Activated CD8-positive, alpha-beta memory T cell treated with anti-CD3 and anti-CD28 coated beads, Interleukin-2, amount 50 U/mL, for 24 hours (primary cell): ENCODE data around the gene COL23A1.
"Not testable (repeated sequence)": the region's sequence is repeated elsewhere in the genome, so short reads cannot be mapped to it uniquely, and the experiment has no call there.

Experiments used
- DNase-seq: peaks from one replicate; pipeline ENCODE4 v3.0.0-alpha.2; 2020; ENCODE audit errors: extremely low read depth

Gene COL23A1

DNA sequence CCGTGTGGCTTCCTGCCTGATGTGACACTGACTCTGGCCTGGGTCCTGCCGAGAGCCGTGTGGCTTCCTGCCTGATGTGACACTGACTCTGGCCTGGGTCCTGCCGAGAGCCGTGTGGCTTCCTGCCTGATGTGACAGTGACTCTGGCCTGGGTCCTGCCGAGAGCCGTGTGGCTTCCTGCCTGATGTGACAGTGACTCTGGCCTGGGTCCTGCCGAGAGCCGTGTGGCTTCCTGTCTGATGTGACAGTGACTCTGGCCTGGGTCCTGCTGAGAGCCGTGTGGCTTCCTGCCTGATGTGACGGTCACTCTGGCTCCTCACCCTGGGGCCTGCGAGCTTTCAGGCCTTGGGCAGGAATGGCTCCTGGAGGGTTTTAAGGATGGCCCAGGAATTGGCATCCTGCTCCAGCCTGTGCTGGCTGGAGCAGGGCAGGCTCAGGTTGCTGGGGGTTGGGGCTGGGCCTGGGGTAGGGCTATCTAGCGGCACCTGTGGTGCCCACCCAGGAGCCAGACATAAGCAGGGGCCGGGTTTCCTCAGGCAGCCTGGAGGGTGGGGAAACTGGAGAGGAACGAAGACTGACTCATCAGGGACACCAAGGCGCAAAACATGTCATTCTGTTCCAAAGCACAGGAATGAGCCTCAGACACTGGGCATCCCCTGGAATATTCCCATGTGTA, 350.4 kb downstream of the COL23A1 start:
- DNase-seq, result not testable (repeated sequence)

GRCh38 chr5:178238711-178239592, 351.2 kb downstream of the COL23A1 start:
- no peak for DNase-seq

GRCh38 chr5:178238313-178238635, 351.9 kb downstream of the COL23A1 start:
- DNase-seq, result no peak

GRCh38 chr5:178237431-178238312, 352.5 kb downstream of the COL23A1 start:
- no peak for DNase-seq

DNA sequence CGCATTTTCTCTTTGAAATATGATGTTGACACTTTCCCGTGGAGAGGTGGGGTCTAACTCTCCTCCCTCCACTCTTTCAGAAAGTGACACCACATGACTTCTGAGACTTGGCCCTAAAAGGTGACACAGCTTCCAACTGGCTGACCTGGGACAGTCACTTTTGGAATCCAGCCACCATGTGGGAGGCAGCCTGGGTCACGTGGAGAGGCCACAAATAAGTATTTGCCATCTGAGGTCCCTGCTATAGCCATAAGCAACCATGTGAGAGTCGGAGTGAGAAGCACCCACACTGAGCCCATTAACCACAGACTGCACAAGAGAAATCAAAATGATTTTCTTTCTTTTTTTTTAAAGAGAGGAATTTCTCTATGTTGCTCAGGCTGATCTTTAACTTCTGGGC, 353.5 kb downstream of the COL23A1 start:
- DNase-seq, result no peak

DNA sequence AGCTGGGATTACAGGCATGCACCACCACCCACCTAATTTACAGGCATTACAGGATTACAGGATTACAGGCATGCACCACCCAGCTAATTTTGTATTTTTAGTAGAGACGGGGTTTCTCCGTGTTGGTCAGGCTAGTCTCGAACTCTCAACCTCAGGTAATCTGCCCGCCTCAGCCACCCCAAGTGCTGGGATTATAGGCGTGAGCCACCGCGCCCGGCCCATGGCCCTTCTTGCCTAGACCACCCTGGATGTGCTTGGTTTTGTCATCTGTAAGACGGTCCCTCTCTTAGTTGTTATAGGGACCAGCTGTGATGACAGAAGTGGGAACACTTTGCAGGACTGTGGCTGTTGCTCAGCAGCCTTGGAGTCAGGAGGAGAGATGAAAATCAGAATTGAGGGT, 354.1 kb downstream of the COL23A1 start:
- DNase-seq, result no peak

DNA sequence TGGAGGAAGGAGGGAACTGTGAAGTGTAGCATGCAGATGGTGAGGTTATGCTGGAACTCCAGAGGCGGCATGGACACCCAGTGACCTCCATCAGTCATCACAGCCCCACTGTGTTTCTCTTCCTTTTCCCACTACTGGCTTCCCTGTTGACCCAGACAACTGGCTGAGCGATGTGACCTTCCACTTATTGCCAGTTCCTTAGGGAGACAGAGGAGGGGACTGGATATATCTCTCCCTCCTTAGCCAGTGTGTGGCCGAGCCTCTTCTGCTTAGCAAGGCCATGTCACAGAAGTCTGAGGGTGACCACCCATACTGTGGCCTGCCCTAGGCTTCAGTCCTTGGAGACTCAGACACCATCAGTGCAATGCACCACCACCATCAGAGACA, 354.6 kb downstream of the COL23A1 start:
- no peak for DNase-seq

- peak; percentile 56 for DNase-seq
Measured at GRCh38 chr5:178234750-178235587, 355.2 kb downstream of the COL23A1 start.

- DNase-seq, result no peak
Measured at GRCh38 chr5:178234121-178234749, 356.0 kb downstream of the COL23A1 start.

DNA sequence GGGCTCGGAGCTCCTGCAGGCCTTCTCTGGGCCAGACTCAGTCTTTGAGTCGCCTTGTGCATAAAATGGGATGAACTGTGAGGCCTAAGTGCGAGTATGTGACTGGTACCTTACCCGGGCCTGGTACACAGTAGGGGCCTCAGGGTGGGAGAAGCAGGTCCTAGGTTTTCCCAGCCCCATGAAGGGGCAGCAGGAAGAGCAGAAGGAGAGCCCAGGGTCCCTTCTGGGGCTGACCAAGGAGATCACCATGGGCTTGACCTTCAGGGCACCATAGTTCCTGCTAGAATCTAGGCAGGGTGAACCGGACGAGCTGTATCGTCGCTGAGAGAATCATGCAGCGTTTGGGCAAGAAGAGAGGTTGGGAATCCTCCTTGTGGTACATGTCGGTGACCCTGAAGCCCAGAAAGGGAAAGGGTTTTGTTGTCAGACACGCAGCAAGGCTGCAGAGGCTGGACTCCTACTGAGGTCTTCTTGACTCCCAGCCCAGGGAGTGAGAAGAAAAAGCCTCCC, 357.2 kb downstream of the COL23A1 start:
- no peak for DNase-seq

DNA sequence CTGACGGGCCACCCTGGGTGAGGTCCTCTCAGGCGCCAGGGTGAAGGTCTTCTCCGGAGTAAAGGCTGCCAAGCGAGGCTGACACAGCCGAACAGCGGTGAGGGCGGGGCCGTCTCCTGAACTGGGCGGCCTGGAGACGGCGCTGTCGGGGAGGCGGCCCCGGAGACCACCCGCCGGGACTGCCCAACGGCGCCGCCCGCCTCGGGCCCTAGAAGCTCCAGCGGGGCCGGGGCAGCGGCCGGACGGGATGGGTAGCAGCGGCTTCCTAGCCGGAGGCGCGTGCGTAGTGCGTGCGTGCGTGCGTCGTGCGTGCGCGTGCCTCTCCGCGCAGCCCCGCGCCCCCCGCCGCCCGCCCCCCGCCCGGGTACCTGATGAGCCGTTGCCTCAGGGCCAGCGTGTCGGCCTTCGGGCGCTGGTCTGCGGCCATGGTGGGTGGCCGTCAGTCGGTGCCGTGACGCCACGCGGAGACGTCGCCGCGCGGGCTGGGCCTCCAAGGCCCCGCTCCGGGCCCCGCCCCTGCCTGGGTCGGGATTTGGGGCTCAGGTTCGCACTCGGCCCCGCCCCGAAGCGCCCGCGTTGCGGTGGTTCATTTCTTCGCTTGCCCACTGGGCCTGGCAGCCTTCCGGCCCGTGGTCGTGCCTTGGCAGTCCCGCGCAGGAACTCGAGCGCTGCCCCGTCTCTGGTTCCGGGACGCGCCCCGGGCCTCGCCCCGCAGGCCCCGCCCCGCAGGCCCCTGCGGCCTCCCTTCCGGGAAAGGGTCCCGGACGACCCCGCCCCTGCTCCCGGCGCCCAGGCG, 357.9 kb downstream of the COL23A1 start, which contains the start of gene PHYKPL:
TSS of gene PHYKPL (minus strand) at position 679 of the 796 bp plus-strand sequence. CDS start at position 427, 252 bp downstream.
- DNase-seq, result no peak

- no peak for DNase-seq
Measured at GRCh38 chr5:178231539-178232123, 358.6 kb downstream of the COL23A1 start.

DNA sequence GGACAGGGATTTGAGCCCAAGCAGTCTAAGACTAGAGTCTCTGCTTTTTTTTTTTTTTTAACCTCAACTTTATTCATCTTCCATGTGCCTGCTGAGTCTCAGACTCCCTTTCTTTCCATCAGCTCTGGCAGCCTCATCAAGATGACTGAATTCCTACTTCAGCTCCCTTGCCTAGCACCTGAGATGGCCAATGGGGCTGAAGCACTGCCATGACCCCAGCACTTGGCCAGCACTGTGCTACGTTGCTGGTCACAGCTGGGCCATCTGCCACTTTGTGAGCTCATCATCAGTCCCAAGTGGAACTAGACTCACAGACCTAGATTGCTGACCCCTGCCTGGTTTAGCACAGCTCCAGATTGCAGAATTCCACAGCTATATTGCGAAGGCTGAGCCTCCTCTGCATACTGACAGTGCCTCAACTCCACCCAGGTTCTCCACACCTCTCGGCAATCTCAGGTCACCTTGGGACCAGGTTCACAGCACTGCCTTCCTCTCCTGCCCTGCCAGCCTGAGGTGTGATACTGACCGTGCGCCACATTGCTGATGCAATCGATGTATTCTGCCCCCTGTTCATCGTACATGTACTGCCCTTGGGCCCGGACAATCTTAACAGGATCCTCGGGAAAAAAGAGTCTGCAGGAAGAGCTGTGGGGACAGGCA, 359.2 kb downstream of the COL23A1 start:
- no peak for DNase-seq

DNA sequence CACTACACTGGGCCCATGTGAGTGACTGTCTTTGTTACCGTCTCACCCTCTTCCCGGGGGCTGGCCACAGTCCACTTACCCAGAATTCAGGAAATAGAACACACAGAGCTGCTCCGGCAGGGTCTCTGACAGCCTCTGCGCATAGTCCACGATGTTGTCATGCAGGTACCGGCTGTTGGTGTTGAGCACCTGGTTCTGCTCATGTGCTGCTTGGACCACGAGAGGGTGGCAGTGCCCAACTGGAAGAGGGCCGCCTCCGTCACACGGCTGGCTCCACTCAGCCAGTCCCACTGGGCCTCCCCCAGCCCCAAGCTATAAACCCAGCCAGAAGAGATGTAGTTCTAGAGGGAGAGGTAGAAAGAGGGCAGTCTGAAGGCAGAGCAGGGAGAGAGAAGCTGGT, 360.3 kb downstream of the COL23A1 start:
- DNase-seq, result no peak

DNA sequence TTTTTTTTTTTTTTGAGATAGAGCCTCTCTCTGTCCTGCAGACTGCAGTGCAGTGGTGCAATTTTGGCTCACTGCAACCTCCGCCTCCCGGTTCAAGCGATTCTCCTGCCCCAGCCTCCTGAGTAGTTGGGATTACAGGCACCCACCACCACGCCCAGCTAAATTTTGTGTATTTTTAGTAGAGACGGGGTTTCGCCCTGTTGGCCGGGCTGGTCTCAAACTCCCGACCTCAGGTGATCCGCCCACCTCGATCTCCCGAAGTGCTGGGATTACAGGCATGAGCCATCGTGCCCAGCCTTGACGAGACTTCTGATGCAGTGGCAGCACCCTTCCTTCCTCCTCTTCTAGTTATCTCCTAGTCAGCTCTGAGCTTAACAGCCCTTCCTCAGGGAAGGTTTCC, 361.1 kb downstream of the COL23A1 start:
- not testable (repeated sequence) for DNase-seq

- DNase-seq, result no peak
Measured at GRCh38 chr5:178228609-178229008, 361.6 kb downstream of the COL23A1 start.

DNA sequence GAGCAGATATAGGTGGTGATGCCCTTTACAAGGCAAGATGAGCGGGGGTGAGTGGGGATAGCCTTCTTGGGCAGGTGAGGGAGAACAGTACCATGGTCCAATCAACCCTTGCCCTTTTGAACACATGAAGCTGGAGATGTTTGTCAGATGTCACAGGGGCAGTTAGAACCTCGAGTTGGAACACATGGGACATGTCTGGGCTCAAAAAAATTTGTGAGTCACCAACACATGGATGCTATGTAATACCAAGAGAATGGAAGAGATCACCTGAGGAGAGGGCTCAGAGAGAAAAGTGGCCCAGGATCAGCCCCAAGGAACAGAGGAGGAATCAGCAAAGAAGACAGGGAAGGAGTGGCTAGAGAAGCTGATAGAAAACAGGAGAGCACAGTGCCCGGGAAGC, 362.3 kb downstream of the COL23A1 start:
- DNase-seq, result no peak

GRCh38 chr5:178227138-178227659, 363.0 kb downstream of the COL23A1 start:
- no peak for DNase-seq

- no peak for DNase-seq
Measured at GRCh38 chr5:178225174-178225573, 365.0 kb downstream of the COL23A1 start.
